Measurements from ENCODE around the gene EXOC4.

Gene EXOC4

GRCh38 chr7:133786401-133786937, 533.6 kb downstream of the EXOC4 start:
- no peak for DNase-seq (ENCODE audit: low read depth in 2 of 2)

- no peak for DNase-seq (ENCODE audit: low read depth in 2 of 2)
Measured at GRCh38 chr7:133789974-133790373, 537.1 kb downstream of the EXOC4 start.

- no peak for DNase-seq (ENCODE audit: low read depth in 2 of 2)
Measured at GRCh38 chr7:133790911-133791310, 538.0 kb downstream of the EXOC4 start.

GRCh38 chr7:133794479-133794878, 541.6 kb downstream of the EXOC4 start:
- DNase-seq (ENCODE audit: low read depth in 2 of 2): no peak

GRCh38 chr7:133795068-133795665, 542.3 kb downstream of the EXOC4 start:
- no peak for DNase-seq (ENCODE audit: low read depth in 2 of 2)

GRCh38 chr7:133796782-133797745, 544.2 kb downstream of the EXOC4 start:
- DNase-seq (ENCODE audit: low read depth in 2 of 2): no peak

- no peak for DNase-seq (ENCODE audit: low read depth in 2 of 2)
Measured at GRCh38 chr7:133797818-133798520, 545.1 kb downstream of the EXOC4 start.

GRCh38 chr7:133801341-133801740, 548.5 kb downstream of the EXOC4 start:
- no peak for DNase-seq (ENCODE audit: low read depth in 2 of 2)

- DNase-seq (ENCODE audit: low read depth in 2 of 2): no peak
Measured at GRCh38 chr7:133804127-133804526, 551.2 kb downstream of the EXOC4 start.

- no peak for DNase-seq (ENCODE audit: low read depth in 2 of 2)
Measured at GRCh38 chr7:133805426-133805825, 552.5 kb downstream of the EXOC4 start.

- no peak for DNase-seq (ENCODE audit: low read depth in 2 of 2)
Measured at GRCh38 chr7:133807624-133808492, 555.0 kb downstream of the EXOC4 start.

GRCh38 chr7:133808493-133808866, 555.6 kb downstream of the EXOC4 start:
- DNase-seq (ENCODE audit: low read depth in 2 of 2): no peak

GRCh38 chr7:133812877-133813276, 560.0 kb downstream of the EXOC4 start:
- DNase-seq (ENCODE audit: low read depth in 2 of 2): no peak

- DNase-seq (ENCODE audit: low read depth in 2 of 2): no peak
Measured at GRCh38 chr7:133815611-133816210, 562.8 kb downstream of the EXOC4 start.

- no peak for DNase-seq (ENCODE audit: low read depth in 2 of 2)
Measured at GRCh38 chr7:133819695-133820094, 566.8 kb downstream of the EXOC4 start.

- no peak for DNase-seq (ENCODE audit: low read depth in 2 of 2)
Measured at GRCh38 chr7:133820584-133820983, 567.7 kb downstream of the EXOC4 start.

- no peak for DNase-seq (ENCODE audit: low read depth in 2 of 2)
Measured at GRCh38 chr7:133821171-133821570, 568.3 kb downstream of the EXOC4 start.

GRCh38 chr7:133822001-133822641, 569.2 kb downstream of the EXOC4 start:
- no peak for DNase-seq (ENCODE audit: low read depth in 2 of 2)

GRCh38 chr7:133822868-133823552, 570.1 kb downstream of the EXOC4 start:
- no peak for DNase-seq (ENCODE audit: low read depth in 2 of 2)

- DNase-seq (ENCODE audit: low read depth in 2 of 2): no peak
Measured at GRCh38 chr7:133824132-133824531, 571.3 kb downstream of the EXOC4 start.
